GM21526 (cell line): ENCODE measurements around the gene TMEM88.
"Not testable (repeated sequence)": the region's sequence is repeated elsewhere in the genome, so short reads cannot be mapped to it uniquely, and the experiment has no call there.

Source experiments
- ATAC-seq: cut with Tn5 transposase; IDR thresholded peaks from one replicate; pipeline ENCODE4 v1.9.1; 2021; ENCODE audit warnings: moderate library complexity; ENCODE audit not compliant: unreplicated experiment, low FRiP score

TMEM88 gene

GRCh38 chr17:7854851-7855659, at the start of gene TMEM88:
Gene TMEM88 (plus strand): TSS chr17:7855066. CDS start chr17:7855075, 9 bp downstream.
- ATAC-seq: no peak

GRCh38 chr17:7806587-7806986, 48.3 kb upstream of the TMEM88 start:
- no peak for ATAC-seq

GRCh38 chr17:7807206-7807605, 47.7 kb upstream of the TMEM88 start:
- no peak for ATAC-seq

DNA sequence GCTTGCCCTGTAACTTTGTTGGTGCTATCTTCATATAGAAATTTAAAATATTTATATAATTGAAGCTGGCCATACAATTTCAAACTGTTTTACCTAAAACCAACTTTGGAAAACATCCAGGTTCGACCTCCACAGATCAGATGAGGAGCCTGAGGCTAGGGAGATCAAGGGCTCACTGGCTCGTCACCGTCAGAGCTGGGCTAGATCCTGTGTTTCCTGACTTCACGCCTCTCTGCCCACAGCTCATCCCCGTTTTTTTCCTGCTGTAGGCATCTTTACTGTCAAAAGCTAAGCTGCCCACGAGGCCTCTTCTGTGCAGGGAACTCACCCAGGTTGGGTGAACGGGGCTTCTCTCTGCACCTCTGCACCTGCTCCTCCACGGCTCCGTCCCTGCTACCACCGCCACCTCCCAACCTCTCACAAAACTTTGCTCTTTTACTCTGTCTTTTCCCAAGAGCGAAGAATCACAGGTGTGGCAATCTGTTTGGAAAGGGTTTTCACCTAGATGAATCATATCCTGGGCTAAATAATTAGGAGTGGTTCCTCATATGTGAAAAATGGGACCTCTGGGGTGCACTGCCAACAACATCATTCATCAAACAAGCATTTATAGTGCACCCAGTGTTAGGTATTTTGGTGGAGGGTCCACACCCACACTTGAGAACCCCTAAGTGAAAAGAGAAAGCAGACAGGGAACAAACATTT, 45.6 kb upstream of the TMEM88 start:
- no peak for ATAC-seq

DNA sequence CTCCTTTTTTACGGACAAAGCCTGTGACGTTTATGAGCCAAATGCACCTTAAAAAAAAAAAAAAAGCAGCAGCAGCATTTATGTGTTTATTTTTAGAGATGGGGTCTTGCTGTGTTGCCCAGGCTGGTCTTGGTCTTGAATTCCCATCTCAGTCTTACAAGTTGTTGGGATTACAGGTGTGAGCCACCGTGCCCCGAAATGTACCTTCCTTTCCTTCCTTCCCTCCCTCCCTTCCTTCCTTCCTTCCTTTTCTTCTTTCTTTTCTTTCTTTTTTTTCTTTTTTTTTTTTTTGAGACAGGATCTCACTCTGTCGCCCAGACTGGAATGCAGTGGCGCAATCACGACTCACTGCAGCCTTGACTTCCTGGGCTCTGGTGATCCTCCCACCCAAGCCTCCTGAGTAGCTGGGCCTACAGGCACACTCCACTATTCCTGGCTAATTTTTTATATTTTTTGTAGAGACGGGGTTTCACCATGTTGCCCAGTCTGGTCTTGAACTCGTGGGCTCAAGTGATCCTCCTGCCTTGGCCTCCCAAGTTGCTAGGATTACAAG, 45.0 kb upstream of the TMEM88 start:
- not testable (repeated sequence) for ATAC-seq

- no peak for ATAC-seq
Measured at GRCh38 chr17:7811251-7811650, 43.6 kb upstream of the TMEM88 start.

DNA sequence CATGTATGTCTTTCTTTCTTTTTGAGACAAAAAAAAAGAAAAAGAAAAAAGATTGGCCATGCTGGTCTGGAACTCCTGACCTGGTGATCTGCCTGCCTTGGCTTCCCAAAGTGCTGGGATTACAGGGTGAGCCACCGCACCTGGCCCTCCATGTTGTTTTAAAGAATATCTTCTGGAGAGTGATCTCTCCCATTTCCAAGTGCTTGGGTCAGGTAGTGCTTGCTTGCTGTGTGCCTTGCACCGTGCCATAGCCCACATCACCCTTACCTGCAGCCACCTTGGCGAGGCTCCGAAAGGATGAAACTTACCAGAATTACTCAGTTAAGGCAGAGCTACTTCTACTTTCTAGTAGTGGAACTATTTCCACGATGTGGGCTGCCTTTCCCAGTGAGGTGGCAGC, 39.9 kb upstream of the TMEM88 start:
- ATAC-seq: no peak

DNA sequence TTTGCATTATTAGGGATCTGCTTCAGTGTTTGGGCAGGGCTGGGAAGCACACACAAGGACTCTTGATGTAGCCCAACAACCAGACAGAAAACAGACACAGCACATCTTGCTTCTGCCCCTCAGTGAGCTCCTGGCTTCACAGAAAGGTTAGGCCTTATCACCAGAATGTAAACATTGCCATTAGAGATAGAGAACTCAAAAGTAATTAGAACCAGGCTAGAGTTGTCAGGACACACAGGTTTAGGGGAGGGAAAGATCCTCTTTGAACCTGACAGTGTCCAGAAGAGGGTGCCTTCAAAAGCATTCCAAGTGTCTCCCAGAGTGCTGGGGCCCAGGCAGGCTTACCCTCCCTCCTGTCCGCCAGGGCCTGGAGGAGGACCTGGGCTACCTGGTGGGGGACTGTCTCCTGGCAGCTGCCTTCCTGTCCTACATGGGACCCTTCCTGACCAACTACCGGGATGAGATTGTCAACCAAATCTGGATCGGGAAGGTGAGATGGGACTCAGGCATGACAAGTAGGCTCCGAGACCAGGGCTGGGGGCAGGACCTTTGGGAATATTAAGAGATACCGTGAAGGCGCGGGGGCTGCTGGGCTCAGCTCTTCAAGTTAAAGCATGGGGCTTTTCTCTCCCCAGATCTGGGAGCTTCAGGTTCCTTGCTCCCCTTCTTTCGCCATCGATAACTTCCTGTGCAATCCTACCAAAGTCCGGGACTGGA, 37.8 kb upstream of the TMEM88 start:
- ATAC-seq: no peak

GRCh38 chr17:7817643-7817964, 37.3 kb upstream of the TMEM88 start:
- no peak for ATAC-seq

- ATAC-seq: no peak
Measured at GRCh38 chr17:7818026-7818425, 36.8 kb upstream of the TMEM88 start.

DNA sequence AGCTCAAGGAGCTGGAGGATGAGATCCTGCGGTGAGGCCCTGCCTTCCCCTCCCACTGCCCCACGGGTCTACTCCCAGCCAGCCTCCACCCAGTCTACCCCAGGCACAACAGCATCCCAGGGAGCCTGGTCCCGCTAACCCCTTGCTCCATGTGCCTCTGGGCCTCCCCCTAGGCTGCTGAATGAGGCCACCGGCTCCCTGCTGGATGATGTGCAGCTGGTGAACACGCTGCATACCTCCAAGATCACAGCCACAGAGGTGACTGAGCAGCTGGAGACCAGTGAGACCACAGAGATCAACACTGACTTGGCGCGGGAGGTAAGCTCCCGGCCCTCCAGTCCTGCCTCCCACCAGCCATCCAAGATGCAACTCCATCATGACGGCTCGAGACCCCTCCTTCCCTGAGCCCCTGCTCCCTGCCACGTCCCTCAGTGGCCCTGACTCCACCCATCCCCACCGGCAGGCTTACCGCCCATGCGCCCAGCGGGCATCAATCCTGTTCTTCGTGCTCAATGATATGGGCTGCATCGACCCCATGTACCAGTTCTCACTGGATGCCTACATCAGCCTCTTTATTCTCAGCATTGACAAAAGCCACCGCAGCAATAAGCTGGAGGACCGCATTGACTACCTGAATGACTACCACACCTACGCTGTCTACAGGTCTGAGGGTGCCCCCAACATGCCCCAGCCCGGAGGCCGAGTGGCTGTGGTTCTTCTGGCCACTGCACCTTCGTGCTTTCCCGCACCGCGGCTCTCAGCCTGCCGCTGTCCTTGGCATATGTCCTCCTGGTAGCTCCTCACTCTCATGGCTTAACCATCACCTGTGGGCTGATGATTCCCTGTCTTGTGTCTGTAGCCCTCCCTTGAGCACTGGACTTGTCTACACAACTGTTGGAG, 35.9 kb upstream of the TMEM88 start:
- no peak for ATAC-seq

DNA sequence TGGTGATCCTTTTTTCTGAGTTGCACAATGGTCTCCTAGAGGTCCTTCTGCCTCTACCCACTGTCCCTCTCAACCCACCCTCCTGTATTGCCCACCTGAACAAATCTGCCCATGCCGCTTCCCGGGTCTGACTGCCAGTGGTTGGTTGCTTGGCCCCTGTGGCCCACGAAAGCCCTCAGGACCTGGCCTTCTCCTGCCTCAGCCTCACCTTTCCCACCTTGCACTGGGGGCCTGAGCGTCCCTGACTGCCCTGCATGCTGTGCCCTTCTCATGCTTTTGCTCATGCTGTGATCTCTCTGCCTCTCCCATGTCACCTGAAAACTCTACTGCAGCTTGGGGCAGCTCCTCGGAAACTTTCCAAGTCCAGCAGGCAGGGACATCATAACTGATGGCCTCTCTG, 34.6 kb upstream of the TMEM88 start:
- ATAC-seq: no peak

DNA sequence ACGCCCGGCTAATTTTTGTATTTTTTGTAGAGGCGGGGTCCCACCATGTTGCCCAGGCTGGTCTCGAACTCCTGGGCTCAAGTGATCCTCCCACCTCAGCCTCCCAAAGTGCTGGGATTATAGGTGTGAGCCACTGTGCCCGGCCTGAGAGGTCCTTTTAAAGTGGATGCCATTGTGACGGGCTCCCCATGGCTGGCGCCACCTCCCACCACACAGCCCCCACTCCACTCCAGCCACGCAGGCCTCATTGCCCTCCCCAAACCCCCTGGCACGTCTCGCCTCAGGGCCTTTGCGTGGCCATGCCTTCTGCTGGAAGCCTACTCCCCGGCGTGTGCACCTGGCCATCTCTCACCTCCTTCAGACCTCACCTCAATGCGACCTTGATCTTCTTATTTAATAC, 32.7 kb upstream of the TMEM88 start:
- no peak for ATAC-seq

- ATAC-seq: no peak
Measured at GRCh38 chr17:7823581-7824001, 31.3 kb upstream of the TMEM88 start.

GRCh38 chr17:7824021-7824924, 30.6 kb upstream of the TMEM88 start:
- ATAC-seq: no peak

DNA sequence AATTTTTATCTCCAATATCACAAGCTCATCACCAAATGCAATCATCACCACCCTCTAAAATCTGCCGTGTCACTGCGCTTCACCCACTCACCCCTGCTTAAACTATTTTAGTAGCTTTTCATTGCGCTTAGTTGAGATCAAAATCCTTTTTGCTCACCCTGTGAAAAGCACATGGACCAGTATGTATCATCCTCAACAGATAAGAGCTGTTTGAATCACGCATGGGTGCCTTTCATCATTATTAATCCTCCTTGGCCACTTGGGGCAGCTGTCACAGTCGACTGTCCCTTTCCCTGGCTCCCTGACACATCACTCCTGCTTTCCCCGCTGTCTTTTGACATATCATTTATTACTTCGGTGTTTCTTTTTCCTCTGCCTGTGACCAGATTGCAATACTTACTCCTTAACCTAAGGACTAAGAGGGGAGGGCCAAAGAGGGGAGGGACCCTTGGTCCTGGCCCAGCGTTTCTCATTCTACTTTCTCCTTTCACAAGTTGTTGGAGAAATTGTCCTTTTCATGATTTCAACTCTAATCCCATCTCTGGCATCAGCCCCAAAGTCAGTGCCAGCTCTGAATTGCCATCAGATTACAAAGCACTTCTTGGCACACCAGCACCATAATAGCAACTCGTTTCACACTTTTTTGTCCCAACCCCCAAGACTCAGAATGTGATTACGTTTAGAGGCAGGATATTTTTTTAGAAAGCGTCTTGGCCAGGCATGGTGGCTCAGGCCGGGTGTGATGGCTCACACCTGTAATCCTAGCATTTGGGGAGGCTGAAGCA, 29.5 kb upstream of the TMEM88 start:
- no peak for ATAC-seq

DNA sequence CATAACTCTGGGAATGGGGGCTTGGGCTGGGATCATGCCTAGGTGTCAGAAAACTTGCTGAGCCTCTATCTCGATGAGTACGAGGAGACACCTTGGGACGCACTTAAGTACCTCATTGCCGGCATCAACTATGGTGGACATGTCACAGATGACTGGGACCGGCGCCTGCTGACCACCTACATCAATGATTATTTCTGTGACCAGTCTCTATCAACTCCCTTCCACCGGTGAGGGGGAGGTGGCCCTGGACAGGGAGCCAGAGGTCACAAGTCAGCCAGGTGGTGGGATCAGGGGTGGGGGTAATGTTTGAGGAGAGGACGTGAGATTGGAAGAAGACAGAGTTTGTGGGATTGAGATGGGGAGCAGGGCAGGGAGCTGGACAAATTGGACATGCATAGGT, 24.2 kb upstream of the TMEM88 start:
- ATAC-seq: no peak

DNA sequence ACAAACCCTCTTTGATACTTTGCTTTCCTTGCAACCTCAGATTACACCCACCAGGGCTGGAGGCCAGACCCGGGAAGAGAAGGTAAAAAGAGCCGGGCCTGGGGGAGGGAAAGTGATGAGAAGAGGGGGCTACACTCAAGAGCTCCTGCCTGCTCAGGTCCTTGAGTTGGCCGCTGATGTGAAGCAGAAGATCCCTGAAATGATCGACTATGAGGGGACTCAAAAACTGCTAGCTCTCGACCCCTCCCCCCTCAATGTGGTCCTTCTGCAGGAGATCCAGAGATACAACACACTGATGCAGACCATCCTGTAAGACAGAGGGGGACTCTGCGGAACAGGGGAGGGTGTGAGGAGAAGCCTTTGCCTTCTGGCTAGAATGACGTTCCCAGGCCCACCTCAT, 23.6 kb upstream of the TMEM88 start:
- no peak for ATAC-seq
